Gastroesophageal sphincter (tissue), 4 donors: ENCODE measurements around the gene PPP4R4. TPM values are rescaled to one million over a fixed set of nuclear protein-coding genes. Genes with fewer than 3 reads are reported as not detected.
A peak's percentile ranks its signal among the peaks of the same experiment; 100 is the strongest.

Source experiments
- ATAC-seq: fragments of 150-250 bp; one replicate; pipeline ENCODE4 v1.9.1; 2016; ENCODE audit warnings: mild to moderate bottlenecking, moderate library complexity
- H3K27ac ChIP-seq, 4 donors: fragments of 200-600 bp; sonication (generic) in 3 of 4; 1 replicate in 3 of 4; 2 replicates in 1 of 4; pipeline ENCODE4 v1.5.1; 2016 to 2019
- H3K27me3 ChIP-seq: fragments of 200-600 bp; sonication (generic); one replicate; pipeline ENCODE4 v1.5.1; 2019
- H3K36me3 ChIP-seq, 2 donors: fragments of 200-600 bp; sonication (generic); one replicate each; pipeline ENCODE4 v1.5.1; 2019; ENCODE audit warnings: control low read depth in 1 of 2
- H3K4me1 ChIP-seq, 3 donors: fragments of 200-600 bp; sonication (generic); 1 replicate in 2 of 3; 2 replicates in 1 of 3; pipeline ENCODE4 v1.5.1; 2016 to 2019; ENCODE audit warnings: control low read depth in 2 of 3
- H3K4me3 ChIP-seq, 2 donors: fragments of 200-600 bp; sonication (generic); one replicate each; pipeline ENCODE4 v1.5.1; 2019; ENCODE audit warnings: mild to moderate bottlenecking in 1 of 2, moderate library complexity in 1 of 2
- H3K9me3 ChIP-seq, 3 donors: fragments of 200-600 bp; sonication (generic); one replicate each; pipeline ENCODE4 v1.5.1; 2017 to 2019; ENCODE audit warnings: control low read depth in 2 of 3
- CTCF ChIP-seq, 4 experiments: fragments of 200-600 bp in 2 of 4; fragments of 450-650 bp in 2 of 4; sonication (generic) in 1 of 4; IDR thresholded peaks; one replicate each; pipeline ENCODE4 v1.5.1; 2017 to 2019; ENCODE audit warnings: antibody characterized with exemption in 4 of 4, mild to moderate bottlenecking in 2 of 4, moderate library complexity in 2 of 4
- EP300 ChIP-seq: sonication (generic); formaldehyde crosslinking; IDR thresholded peaks from one replicate; pipeline ENCODE4 v1.6.1; 2017; ENCODE audit warnings: antibody characterized with exemption, mild to moderate bottlenecking
- POLR2A ChIP-seq, 2 donors: fragments of 450-650 bp; IDR thresholded peaks; one replicate each; pipeline ENCODE4 v1.6.1; 2017; ENCODE audit warnings: antibody characterized with exemption in 2 of 2, mild to moderate bottlenecking in 2 of 2, moderate library complexity in 1 of 2
- POLR2AphosphoS5 ChIP-seq: sonication (generic); formaldehyde crosslinking; IDR thresholded peaks from one replicate; pipeline ENCODE4 v1.6.1; 2017; ENCODE audit warnings: antibody characterized with exemption
- WGBS, 2 donors: methylation state at CpG; one replicate each; pipeline ENCODE4 v1.1.5; 2018; ENCODE audit warnings: low coverage in 1 of 2; 5-methylcytosine and 5-hydroxymethylcytosine counted together
- total RNA-seq, 4 donors: library from RNA; depleted of rRNA; stranded (reverse); fragments of >200 nt; gene quantifications; one replicate each; pipeline ENCODE4 v1.1.0, GENCODE V29; 2016

The PPP4R4 gene
- total RNA-seq, 4 donors from 2014 or later: 0.12 to 6.5 (median 1.4) TPM

- no peak for ATAC-seq
- H3K4me3 ChIP-seq: no peak overlapping the region
- H3K9me3 ChIP-seq: peaks cover 0 to 17% (median 0%) of the 10 kb centered on the region in 3 donors
- TF ChIP-seq POLR2A (IDR thresholded peaks at IDR 0.05) (no peak), EP300 (no peak), POLR2AphosphoS5 (no peak), CTCF (IDR thresholded peaks at IDR 0.05) (no peak)
- no peaks in the 10 kb centered on the region for H3K4me1 ChIP-seq
- WGBS, 2 donors: 84 to 88% methylated on average over 2 of the region's 2 CpGs
- no peaks in the 10 kb centered on the region for H3K36me3 ChIP-seq
- H3K27me3 ChIP-seq: no peaks in the 10 kb centered on the region
- H3K27ac ChIP-seq: no peak overlapping the region
Observed at GRCh38 chr14:94314890-94315289, 140.8 kb downstream of the PPP4R4 start.

GRCh38 chr14:94316692-94317091 lies 142.6 kb downstream of the PPP4R4 start:
- TF ChIP-seq POLR2A (IDR thresholded peaks at IDR 0.05) (no peak), POLR2AphosphoS5 (no peak), CTCF (IDR thresholded peaks at IDR 0.05) (no peak), EP300 (no peak)
- Histone ChIP-seq H3K9me3 (peaks cover 0 to 17% (median 0%) of the 10 kb centered on the region in 3 donors), H3K36me3 (no peaks in the 10 kb centered on the region), H3K27ac (no peak overlapping the region), H3K4me1 (no peaks in the 10 kb centered on the region), H3K27me3 (no peaks in the 10 kb centered on the region), H3K4me3 (no peak overlapping the region)
- 29 to 100% methylated on average over 1 of the region's 1 CpG for WGBS, 2 donors
- no peak for ATAC-seq

GRCh38 chr14:94317259-94317658 lies 143.1 kb downstream of the PPP4R4 start:
- peak; percentile 88 for ATAC-seq

GRCh38 chr14:94320243-94320642 lies 146.1 kb downstream of the PPP4R4 start:
- Histone ChIP-seq H3K36me3 (no peaks in the 10 kb centered on the region), H3K27ac (no peak overlapping the region), H3K4me1 (no peaks in the 10 kb centered on the region), H3K27me3 (peaks cover 6% of the 10 kb centered on the region), H3K4me3 (no peak overlapping the region), H3K9me3 (peaks cover 0 to 17% (median 0%) of the 10 kb centered on the region in 3 donors)
- no peak for TF ChIP-seq CTCF (IDR thresholded peaks at IDR 0.05)
- no peak for TF ChIP-seq EP300
- no peak for TF ChIP-seq POLR2A (IDR thresholded peaks at IDR 0.05)
- no peak for TF ChIP-seq POLR2AphosphoS5
- ATAC-seq: no peak
- 43 to 59% methylated on average over 5 of the region's 5 CpGs for WGBS, 2 donors

More at GRCh38 chr14:94317259-94317658, 143.1 kb downstream of the PPP4R4 start:
- TF ChIP-seq CTCF (IDR thresholded peaks at IDR 0.05): no peak
- no peak for TF ChIP-seq EP300
- no peak for TF ChIP-seq POLR2A (IDR thresholded peaks at IDR 0.05)
- TF ChIP-seq POLR2AphosphoS5: no peak
- Histone ChIP-seq H3K27ac (no peak overlapping the region), H3K27me3 (no peaks in the 10 kb centered on the region), H3K4me3 (no peak overlapping the region), H3K4me1 (no peaks in the 10 kb centered on the region), H3K9me3 (peaks cover 0 to 17% (median 0%) of the 10 kb centered on the region in 3 donors), H3K36me3 (no peaks in the 10 kb centered on the region)
- 24 to 74% methylated on average over 2 to 4 of the region's 4 CpGs for WGBS, 2 donors

- H3K4me3 ChIP-seq: no peak overlapping the region
- no peaks in the 10 kb centered on the region for H3K4me1 ChIP-seq
- no peaks in the 10 kb centered on the region for H3K36me3 ChIP-seq
- H3K9me3 ChIP-seq: peaks cover 0 to 16% (median 0%) of the 10 kb centered on the region in 3 donors
- no peak for TF ChIP-seq EP300
- TF ChIP-seq POLR2AphosphoS5: no peak
- no peak for TF ChIP-seq CTCF (IDR thresholded peaks at IDR 0.05)
- no peak for TF ChIP-seq POLR2A (IDR thresholded peaks at IDR 0.05)
- peaks cover 6% of the 10 kb centered on the region for H3K27me3 ChIP-seq
- 100% methylated on average over 1 of the region's 5 CpGs; no CpG with 5 or more reads in 1 of the 2 donors for WGBS, 2 donors
- no peak for ATAC-seq
- H3K27ac ChIP-seq: no peak overlapping the region
Observed at GRCh38 chr14:94321421-94322271, 147.5 kb downstream of the PPP4R4 start.
